Measurements from ENCODE around the gene TMCO1.
"Not testable (repeated sequence)": the region's sequence is repeated elsewhere in the genome, so short reads cannot be mapped to it uniquely, and the experiment has no call there.

The TMCO1 gene

GRCh38 chr1:165686121-165686970 is 82.3 kb downstream of the TMCO1 start:
- no peak for DNase-seq

DNA sequence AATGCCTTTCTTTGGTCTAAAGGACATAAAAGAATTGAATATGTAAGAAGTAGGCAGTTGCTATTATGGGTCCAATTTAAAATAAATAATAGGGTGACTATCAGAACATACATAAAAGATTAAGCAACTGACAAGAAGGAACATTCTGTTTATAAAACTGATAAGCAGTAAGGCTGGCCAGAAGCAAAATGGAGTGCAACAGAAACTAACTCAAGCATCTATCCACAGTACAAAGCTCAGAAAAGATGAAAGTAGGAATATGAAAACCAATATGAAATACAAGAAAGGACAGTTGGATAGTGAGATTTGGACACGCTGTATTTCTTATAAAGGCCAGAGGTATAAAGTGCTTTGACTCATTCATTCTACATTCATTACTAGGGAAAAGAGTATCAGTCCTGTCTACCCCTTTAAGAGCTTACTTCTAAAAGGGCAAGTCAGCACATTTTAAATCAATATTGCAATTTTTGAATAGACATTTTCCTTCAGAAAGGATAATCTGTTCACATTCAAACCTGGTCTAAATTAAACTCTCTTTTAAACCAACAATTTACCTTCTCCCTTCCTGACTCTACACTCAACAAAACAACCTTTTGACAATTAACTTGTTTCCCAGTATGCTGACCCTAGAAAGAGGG is 84.7 kb downstream of the TMCO1 start:
- DNase-seq: no peak

DNA sequence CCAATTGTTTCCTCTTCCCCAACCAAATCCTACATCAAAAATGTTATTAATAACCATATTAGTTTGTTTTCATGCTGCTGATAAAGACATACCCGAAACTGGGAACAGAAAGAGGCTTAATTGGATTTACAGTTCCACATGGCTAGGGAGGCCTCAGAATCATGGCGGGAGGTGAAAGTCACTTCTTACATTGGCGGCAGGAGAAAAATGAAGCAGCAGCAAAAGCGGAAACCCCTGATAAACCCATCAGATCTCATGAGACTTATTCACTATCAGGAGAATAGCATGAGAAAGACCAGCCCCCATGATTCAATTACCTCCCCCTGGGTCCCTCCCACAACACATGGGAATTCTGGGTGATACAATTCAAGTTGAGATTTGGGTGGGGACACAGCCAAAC is 87.9 kb downstream of the TMCO1 start:
- DNase-seq: not testable (repeated sequence)

DNA sequence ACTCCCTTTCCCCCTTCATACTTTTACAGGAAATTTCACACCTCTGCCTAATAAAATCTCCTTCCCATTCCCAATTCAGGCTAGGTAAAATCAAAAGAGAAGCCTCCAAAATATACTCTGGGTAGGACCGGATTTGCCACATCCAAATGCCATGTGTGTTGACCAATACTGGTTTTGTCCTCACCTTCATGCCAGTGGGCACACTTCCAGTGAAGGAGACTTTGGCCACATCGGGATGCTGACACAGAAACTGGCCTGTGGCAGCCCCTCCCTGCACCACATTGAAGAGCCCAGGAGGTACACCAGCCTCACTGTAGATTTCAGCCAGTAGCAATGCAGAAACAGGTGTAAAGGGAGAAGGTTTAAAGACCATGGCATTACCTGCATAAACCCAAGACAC is 88.4 kb downstream of the TMCO1 start:
- no peak for DNase-seq

DNA sequence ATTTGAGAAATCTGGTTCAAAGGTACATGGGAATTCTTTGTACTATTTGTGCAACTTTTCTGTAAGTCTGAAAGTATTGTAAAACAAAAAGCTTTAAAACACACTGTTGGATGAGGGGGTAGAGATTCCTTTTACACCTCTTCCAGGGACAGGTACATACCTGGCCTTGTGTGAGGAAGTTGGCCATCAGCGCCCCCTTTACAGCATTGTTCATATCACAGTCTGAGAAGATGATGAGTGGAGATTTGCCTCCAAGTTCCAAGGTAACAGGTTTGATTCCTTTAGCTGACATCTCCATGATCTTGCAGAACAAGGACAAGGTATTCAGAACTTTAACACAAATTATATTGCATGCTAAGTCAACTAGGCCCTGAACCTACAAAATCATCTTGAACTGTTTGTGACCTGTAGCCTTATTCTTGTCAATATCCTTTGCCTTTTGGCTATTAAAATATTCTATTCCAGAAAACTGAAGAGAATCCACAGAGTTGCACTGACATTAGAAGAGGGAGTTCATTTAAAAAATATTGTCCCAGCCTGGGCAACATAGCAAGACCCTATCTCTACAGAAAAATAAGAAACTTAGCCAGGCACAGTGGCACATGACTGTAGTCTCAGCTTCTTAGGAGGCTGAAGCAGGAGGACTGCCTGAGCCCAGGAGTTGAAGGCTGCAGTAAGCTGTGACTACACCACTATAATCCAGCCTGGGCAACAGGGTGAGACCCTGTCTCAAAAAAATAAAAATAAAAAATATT is 89.2 kb downstream of the TMCO1 start:
- no peak for DNase-seq

DNA sequence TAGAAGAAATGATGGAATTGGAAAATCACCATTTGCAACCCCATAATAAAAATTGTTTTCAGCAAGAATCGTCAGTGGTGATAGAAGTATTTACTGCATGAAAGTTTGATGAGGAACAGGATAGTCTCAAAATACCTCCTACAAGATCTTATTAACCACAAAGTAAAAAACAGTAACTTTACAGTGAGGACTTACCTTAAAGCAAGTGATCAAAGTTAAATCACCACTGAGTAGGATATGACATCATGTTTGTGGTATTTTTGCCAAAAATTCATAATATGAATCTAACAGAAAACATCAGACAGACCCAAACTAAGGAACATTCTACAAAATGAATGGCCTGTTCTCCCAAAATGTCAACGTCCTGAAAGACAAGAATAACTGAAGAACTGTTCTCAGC is 90.2 kb downstream of the TMCO1 start:
- DNase-seq: no peak

Data from fibroblast of skin of abdomen (primary cell).